Measurements from ENCODE around the gene E2F6.

DNA sequence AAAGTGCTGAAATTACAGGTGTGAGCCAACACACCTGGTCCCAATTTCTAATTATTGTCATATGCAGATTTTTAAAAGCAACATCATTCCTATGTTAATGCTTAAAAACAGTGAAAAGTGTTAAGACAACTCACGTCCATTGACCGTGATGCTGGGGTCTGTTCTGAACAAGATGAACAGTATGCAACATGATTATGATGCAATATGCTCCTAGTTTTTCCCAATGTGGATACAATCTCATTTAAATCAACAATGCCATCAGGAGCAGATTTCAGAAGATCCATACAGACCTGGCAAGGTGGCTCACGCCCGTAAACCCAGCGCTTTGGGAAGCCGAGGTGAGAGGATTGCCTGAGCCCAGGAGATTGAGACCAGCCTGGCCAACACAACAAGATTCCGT lies 31.5 kb downstream of the E2F6 start:
- TF ChIP-seq POLR2AphosphoS5 (IDR thresholded peaks at IDR 0.05), result no peak
- TF ChIP-seq, protein P1, sequence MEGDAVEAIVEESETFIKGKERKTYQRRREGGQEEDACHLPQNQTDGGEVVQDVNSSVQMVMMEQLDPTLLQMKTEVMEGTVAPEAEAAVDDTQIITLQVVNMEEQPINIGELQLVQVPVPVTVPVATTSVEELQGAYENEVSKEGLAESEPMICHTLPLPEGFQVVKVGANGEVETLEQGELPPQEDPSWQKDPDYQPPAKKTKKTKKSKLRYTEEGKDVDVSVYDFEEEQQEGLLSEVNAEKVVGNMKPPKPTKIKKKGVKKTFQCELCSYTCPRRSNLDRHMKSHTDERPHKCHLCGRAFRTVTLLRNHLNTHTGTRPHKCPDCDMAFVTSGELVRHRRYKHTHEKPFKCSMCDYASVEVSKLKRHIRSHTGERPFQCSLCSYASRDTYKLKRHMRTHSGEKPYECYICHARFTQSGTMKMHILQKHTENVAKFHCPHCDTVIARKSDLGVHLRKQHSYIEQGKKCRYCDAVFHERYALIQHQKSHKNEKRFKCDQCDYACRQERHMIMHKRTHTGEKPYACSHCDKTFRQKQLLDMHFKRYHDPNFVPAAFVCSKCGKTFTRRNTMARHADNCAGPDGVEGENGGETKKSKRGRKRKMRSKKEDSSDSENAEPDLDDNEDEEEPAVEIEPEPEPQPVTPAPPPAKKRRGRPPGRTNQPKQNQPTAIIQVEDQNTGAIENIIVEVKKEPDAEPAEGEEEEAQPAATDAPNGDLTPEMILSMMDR (IDR thresholded peaks at IDR 0.05), result no peak
